C4-2B (cell line): ENCODE data around the gene SLC14A1.

Experiments
- CTCF ChIP-seq: fragments of 450-650 bp; conservative IDR thresholded peaks from 2 replicates; pipeline ENCODE4 v1.5.1; 2017; ENCODE audit warnings: mild to moderate bottlenecking
- ZFX ChIP-seq: fragments of 450-650 bp; IDR thresholded peaks from 2 replicates; pipeline ENCODE4 v1.6.1; 2017

GRCh38 chr18:45782662-45783061 is 58.7 kb downstream of the SLC14A1 start:
- TF ChIP-seq CTCF (no peak), ZFX (no peak)
